ENCODE data around the gene RPL38. TPM values are rescaled to one million over a fixed set of nuclear protein-coding genes. Genes with fewer than 3 reads are reported as not detected.

The RPL38 gene
- total RNA-seq, 4 donors from 2014 or later, result 565 to 1,273 (median 679) TPM

DNA sequence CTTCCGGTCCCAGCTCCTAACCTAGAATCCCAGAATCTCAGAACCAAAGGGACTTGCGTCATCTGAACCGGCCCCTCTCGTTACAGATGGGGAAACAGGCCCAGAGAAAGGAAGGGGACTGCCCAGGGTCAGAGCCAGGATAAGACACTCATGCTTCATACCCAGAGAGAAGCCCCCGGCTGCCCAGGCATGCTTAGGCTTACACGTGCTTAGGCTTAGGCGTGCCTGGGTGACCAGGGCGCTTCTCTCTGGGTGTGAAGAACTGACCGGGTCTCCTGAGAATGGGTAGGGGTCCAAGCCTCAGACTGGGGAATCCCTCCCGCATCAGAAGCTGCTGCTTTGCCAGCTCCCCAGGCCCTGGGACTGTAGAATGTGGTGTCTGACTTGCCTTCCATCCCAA, 40.6 kb downstream of the RPL38 start:
- H3K4me3 ChIP-seq, result no peak overlapping the region
- 97% methylated on average over 5 of the region's 10 CpGs for WGBS

GRCh38 chr17:74244548-74244947, 41.1 kb downstream of the RPL38 start:
- Histone ChIP-seq H3K27ac (no peak overlapping the region), H3K4me1 (peaks cover 11% of the 10 kb centered on the region), H3K4me3 (no peak overlapping the region), H3K36me3 (no peaks in the 10 kb centered on the region), H3K27me3 (no peaks in the 10 kb centered on the region), H3K9me3 (no peaks in the 10 kb centered on the region)
- WGBS, result 72% methylated on average over 6 of the region's 6 CpGs
- TF ChIP-seq POLR2AphosphoS5 (IDR thresholded peaks at IDR 0.05) (no peak), EP300 (IDR thresholded peaks at IDR 0.05) (no peak), POLR2A (IDR thresholded peaks at IDR 0.05) (no peak)
- TF ChIP-seq, protein P1, sequence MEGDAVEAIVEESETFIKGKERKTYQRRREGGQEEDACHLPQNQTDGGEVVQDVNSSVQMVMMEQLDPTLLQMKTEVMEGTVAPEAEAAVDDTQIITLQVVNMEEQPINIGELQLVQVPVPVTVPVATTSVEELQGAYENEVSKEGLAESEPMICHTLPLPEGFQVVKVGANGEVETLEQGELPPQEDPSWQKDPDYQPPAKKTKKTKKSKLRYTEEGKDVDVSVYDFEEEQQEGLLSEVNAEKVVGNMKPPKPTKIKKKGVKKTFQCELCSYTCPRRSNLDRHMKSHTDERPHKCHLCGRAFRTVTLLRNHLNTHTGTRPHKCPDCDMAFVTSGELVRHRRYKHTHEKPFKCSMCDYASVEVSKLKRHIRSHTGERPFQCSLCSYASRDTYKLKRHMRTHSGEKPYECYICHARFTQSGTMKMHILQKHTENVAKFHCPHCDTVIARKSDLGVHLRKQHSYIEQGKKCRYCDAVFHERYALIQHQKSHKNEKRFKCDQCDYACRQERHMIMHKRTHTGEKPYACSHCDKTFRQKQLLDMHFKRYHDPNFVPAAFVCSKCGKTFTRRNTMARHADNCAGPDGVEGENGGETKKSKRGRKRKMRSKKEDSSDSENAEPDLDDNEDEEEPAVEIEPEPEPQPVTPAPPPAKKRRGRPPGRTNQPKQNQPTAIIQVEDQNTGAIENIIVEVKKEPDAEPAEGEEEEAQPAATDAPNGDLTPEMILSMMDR (IDR thresholded peaks at IDR 0.05), result no peak
- DNase-seq (ENCODE audit: low spot score in 2 of 2), result no peak

More for the DNA sequence above, 40.6 kb downstream of the RPL38 start:
- no peaks in the 10 kb centered on the region for H3K9me3 ChIP-seq
- TF ChIP-seq, protein P1 (IDR thresholded peaks at IDR 0.05), result no peak
- TF ChIP-seq POLR2AphosphoS5 (IDR thresholded peaks at IDR 0.05) (no peak), POLR2A (IDR thresholded peaks at IDR 0.05) (no peak), EP300 (IDR thresholded peaks at IDR 0.05) (no peak)
- no peaks in the 10 kb centered on the region for H3K27me3 ChIP-seq
- no peak overlapping the region for H3K27ac ChIP-seq
- H3K36me3 ChIP-seq, result no peaks in the 10 kb centered on the region
- DNase-seq (ENCODE audit: low spot score in 2 of 2), result no peak
- H3K4me1 ChIP-seq, result peaks cover 11% of the 10 kb centered on the region

- no peaks in the 10 kb centered on the region for H3K36me3 ChIP-seq
- H3K9me3 ChIP-seq, result no peaks in the 10 kb centered on the region
- H3K27me3 ChIP-seq, result no peaks in the 10 kb centered on the region
- peaks cover 11% of the 10 kb centered on the region for H3K4me1 ChIP-seq
- no peak for DNase-seq (ENCODE audit: low spot score in 2 of 2)
- WGBS, result 73% methylated on average over 12 of the region's 21 CpGs
- no peak overlapping the region for H3K4me3 ChIP-seq
- TF ChIP-seq POLR2AphosphoS5 (IDR thresholded peaks at IDR 0.05), result no peak
- TF ChIP-seq POLR2A (IDR thresholded peaks at IDR 0.05), result no peak
- TF ChIP-seq, protein P1 (IDR thresholded peaks at IDR 0.05), result no peak
- no peak for TF ChIP-seq EP300 (IDR thresholded peaks at IDR 0.05)
- no peak overlapping the region for H3K27ac ChIP-seq
Measured at GRCh38 chr17:74245145-74245831, 41.8 kb downstream of the RPL38 start.

GRCh38 chr17:74245871-74246270, 42.4 kb downstream of the RPL38 start:
- WGBS, result 87% methylated on average over 5 of the region's 5 CpGs
- no peaks in the 10 kb centered on the region for H3K36me3 ChIP-seq
- DNase-seq (ENCODE audit: low spot score in 2 of 2), result no peak

GRCh38 chr17:74249590-74250270, 46.3 kb downstream of the RPL38 start:
- peaks cover 5% of the 10 kb centered on the region for H3K4me1 ChIP-seq
- 80% methylated on average over 8 of the region's 17 CpGs for WGBS
- DNase-seq (ENCODE audit: low spot score in 2 of 2), result no peak
- no peaks in the 10 kb centered on the region for H3K27me3 ChIP-seq
- peaks cover 5% of the 10 kb centered on the region for H3K36me3 ChIP-seq
- TF ChIP-seq POLR2AphosphoS5 (IDR thresholded peaks at IDR 0.05), result no peak
- TF ChIP-seq, protein P1 (IDR thresholded peaks at IDR 0.05), result no peak
- no peak for TF ChIP-seq EP300 (IDR thresholded peaks at IDR 0.05)
- TF ChIP-seq POLR2A (IDR thresholded peaks at IDR 0.05), result no peak
- no peaks in the 10 kb centered on the region for H3K9me3 ChIP-seq
- H3K4me3 ChIP-seq, result no peak overlapping the region
- H3K27ac ChIP-seq, result no peak overlapping the region

More at GRCh38 chr17:74245871-74246270, 42.4 kb downstream of the RPL38 start:
- Histone ChIP-seq H3K9me3 (no peaks in the 10 kb centered on the region), H3K4me3 (no peak overlapping the region), H3K27me3 (no peaks in the 10 kb centered on the region), H3K4me1 (peaks cover 11% of the 10 kb centered on the region), H3K27ac (no peak overlapping the region)
- TF ChIP-seq, protein P1 (IDR thresholded peaks at IDR 0.05), result no peak
- TF ChIP-seq POLR2A (IDR thresholded peaks at IDR 0.05) (no peak), EP300 (IDR thresholded peaks at IDR 0.05) (no peak), POLR2AphosphoS5 (IDR thresholded peaks at IDR 0.05) (no peak)

All from suprapubic skin (tissue), 4 donors.